Activated CD4-positive, alpha-beta T cell treated with anti-CD3 and anti-CD28 coated beads, Interleukin-2, amount 50 U/mL, for 48 hours (primary cell): ENCODE measurements around the gene HEPACAM.

Experiments used
- DNase-seq, 2 experiments: peaks; one replicate each; pipeline ENCODE4 v3.0.0-alpha.2; 2020

Gene HEPACAM

GRCh38 chr11:124882339-124883071 lies 53.3 kb downstream of the HEPACAM start:
- no peak for DNase-seq

DNA sequence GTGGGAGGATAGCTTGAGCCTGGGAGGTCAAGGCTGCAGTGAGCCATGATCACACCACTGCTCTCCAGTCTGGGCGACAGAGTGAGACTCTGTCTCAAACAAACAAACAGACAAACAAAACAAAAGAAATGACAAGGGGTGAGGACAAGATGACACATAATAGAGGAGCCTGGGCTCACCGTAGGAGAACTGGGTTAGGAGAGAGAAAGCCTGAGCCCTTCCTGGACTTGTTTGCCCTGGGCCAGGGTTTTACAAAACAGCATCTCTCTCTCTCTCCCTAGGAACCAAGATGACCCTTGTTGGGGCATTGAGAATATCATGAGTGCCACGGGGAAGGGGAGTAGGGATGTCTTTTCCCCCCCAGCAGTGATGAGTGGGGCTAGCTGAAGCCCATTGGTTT lies 54.9 kb downstream of the HEPACAM start:
- DNase-seq: no peak

GRCh38 chr11:124880290-124880611 lies 55.6 kb downstream of the HEPACAM start:
- no peak for DNase-seq

DNA sequence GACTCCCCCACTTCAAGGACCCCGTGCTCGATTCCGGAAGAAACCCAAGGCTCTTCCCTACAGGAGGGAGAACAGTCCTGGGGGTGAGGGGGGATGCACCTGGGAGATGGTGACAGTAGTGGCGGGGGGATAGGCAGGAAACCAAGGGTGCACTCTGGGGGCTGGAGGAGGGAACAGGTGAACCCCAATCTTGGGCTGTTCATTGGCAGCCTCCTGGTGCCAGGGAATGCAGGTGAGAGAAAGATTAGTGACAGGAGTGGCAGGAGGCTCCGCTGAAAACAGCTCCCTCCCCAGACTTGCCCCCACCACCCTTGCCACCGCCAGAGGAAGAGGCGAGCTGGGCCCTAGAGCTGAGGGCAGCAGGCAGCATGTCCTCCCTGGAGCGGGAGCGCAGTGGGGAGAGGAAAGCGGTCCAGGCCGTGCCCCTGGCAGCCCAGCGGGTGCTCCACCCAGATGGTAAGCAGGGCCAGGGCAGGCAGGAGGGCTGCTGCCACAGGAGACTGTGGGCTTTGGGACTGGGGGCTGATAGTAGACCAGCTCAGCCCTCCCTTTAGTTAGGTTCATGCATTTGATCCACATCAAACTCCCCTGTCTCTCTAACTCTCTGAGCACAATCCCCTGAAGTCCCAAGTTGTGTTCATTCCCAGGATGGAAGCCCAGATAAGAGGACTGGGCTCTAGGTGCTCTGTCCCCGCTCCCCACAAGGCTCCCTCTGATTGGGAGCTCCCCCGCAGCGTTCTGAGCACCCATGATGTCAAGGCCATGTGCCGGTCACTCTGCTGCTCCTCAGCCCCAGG lies 56.2 kb downstream of the HEPACAM start:
- DNase-seq: no peak

DNA sequence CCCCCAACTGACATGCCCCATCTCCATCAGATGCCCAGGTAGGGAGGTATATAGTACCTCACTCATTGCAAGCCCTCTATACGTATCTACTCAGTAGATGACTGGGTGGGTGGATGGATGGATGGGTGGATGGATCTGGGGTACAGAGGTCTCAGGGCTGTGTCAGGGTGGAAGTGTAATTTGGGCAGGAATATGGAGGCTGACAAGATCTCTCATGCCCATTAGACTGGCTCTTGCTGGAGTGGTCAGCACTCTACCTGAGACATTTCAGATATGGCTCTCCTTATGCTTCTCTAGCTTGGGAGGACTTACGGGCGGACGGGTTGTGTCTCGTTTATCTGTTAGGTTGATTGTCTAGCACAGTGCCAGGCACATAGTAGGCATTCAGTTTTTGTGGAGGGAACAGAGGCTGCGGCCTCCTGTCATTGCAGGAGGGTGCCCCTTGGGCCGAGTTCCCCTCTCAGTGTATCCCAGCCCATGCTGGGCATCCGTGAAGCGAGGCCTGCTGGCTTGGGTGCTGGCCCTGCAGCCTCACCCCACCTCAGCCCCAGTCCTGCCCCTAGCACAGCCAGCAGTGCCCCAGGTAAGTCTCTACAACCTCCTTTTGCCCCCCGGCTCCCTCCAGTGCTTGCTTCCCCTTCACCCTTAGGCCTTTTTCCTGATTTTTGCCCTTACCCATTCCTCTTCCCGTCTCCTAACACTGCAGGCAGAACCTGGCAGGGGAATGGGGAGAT lies 56.9 kb downstream of the HEPACAM start:
- DNase-seq: no peak

GRCh38 chr11:124877910-124878758 lies 57.7 kb downstream of the HEPACAM start:
- no peak for DNase-seq

- DNase-seq: no peak
Observed at GRCh38 chr11:124877631-124877909, 58.3 kb downstream of the HEPACAM start.

DNA sequence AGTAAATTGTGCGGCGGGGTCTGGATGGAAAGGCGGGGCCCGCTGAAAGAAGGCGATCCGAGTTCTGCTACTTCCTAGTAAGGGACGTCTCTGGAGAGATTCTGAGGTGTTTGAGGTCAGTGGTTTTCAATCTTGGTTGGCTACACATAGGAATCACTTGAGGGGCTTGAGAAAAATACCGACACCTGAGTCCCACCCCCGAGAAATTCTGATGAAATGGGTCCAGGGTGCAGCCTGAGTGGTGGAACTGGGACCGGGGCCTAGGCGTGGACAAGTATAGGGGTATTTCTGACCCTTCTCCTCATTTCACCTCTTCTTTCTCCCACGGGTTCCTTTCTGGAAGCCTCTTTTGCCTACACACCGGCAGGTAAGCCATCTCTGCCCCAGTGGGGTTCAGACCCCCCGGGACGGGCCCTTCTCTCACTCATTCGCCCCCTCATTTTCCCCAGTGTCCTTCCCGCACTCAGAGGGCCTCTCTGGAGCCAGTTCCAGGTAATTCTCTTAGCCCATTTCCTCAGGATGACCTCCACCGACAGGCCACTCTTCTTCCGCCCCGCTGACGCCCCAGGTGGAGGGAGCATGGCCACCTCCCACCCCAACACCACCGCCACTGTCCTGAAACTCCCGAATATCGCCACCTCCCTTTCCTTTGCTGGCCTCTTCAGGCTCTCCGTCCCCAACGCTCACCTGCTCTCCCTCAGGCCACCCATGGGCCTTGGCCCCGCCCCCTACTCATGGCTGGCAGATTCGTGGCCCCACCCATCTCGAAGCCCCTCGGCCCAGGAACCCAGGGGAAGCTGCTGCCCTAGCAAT lies 58.8 kb downstream of the HEPACAM start:
- DNase-seq: no peak

DNA sequence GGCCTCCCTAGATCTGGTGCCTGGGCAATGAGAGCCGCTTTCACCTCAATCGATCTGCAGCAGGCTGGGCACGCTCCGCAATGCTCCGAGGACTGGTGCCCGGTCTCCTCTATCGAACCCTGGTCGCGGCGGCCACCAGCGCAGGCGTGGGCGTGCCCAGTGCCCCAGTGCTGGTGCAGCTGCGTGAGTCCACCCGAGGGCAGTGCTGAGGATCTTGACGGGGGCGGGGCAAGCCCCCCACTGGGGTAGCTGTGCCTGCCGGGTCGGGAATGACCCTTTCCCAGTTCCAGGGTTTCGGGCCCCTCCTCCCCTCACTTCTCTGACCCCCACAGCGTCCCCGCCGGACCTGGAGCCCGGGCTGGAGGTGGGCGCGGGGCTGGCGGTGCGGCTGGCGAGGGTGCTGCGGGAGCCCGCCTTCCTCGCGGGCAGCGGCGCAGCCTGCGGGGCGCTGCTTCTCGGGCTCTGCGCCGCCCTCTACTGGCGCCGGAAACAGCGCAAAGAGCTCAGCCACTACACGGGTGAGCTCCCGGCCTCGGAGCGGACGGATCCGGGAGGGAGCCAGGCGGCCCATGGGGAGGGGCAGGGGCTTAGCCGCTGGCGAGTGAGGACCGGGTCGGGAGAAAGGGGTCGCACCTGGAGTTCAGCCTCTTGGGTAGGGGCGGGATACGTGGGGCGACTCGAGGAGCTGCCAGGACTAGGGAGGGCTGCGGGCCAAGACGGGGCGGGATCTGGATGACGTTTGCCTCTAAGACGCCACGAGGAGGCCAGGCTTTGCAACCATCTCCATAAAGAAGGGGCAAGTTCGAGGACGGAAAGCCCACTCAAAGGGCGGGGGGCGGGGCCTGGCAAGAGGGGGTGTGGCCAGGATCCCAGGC lies 59.7 kb downstream of the HEPACAM start:
- DNase-seq: peak; percentile 78 to 83

DNA sequence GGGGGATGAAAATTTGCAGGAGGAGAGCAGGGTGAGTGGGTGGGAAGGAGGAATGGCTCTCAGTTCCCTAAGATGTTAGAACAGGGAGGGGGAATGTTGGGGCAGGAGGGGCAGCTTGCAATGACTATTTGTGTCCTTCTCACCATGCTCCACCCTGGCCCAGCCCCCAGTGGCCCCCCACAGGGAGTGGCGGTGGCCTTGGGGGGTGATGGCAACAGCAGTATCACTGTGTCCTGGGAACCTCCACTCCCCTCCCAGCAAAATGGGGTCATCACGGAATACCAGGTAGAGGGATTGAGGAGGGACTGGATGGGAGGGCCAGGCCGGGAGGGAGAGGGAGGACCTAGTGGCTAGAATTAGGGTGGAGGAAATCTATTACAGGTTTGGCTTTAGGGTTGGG lies 60.4 kb downstream of the HEPACAM start:
- DNase-seq: no peak

GRCh38 chr11:124874571-124875255 lies 61.1 kb downstream of the HEPACAM start:
- DNase-seq: no peak

GRCh38 chr11:124873951-124874350 lies 61.9 kb downstream of the HEPACAM start:
- DNase-seq: no peak

DNA sequence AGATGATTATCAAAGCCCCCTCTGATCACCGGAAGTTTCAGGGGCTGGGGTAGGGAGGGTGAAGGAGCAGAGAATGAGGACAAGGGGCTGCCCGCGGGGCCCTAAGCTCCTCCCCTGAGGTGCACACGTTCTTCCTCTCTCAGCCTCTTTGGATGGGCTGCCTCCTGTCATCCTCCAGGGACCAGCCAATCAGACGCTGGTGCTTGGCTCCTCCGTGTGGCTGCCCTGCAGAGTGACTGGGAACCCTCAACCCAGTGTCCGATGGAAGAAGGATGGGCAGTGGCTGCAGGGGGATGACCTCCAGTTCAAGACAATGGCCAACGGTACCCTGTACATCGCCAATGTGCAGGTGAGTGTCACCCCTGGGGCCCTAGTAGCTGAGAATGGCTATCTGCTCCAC lies 63.1 kb downstream of the HEPACAM start:
- DNase-seq: no peak

DNA sequence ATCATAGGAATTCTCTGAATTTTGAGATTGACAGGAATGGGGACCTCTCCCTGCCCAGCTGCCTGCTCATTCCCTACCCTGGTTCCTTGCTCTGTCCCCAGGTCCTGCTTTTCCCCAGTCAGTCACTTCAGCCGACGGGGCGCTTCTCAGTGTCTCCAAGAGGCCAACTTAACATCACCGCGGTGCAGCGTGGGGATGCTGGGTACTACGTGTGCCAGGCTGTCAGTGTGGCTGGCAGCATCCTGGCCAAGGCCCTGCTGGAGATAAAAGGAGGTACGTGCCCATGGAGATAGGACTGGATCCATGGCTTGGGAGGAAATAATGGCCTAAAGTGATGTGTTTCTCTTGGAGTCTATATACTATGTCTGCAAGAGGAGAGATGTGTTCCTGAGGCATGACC lies 63.6 kb downstream of the HEPACAM start:
- DNase-seq: no peak

GRCh38 chr11:124870430-124870829 lies 65.4 kb downstream of the HEPACAM start:
- no peak for DNase-seq

DNA sequence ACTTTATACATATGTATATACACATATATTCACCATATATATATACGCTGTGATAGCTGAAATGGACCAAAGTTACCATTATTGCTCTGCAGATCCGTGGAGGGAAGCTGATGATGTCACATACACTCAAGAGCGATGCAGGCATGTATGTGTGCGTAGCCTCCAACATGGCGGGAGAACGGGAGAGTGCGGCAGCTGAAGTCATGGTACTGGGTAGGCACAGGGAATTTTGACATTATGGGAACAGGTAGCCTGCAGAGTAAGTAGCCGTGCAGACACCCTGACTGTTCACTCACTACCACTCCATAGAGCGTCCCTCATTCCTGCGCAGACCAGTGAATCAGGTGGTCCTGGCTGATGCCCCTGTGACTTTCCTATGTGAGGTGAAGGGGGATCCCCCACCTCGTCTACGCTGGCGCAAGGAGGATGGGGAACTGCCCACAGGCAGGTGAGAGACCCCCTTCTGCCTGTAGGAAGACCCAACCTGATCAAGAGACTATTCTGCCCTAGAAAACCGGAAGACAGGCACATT lies 65.9 kb downstream of the HEPACAM start:
- no peak for DNase-seq

GRCh38 chr11:124869331-124869730 lies 66.5 kb downstream of the HEPACAM start:
- DNase-seq: no peak
